HFFc6 (cell line): ENCODE data around the gene IRF9. TPM values are rescaled to one million over a fixed set of nuclear protein-coding genes. Genes with fewer than 3 reads are reported as not detected.
A peak's percentile ranks its signal among the peaks of the same experiment; 100 is the strongest.

Experiments
- DNase-seq: peaks from one replicate; pipeline ENCODE4 v3.0.0-alpha.2; 2018
- H3K27ac Mint-ChIP-seq: 2 replicates; pipeline ENCODE4 v1.8.0; 2020; ENCODE audit warnings: mild to moderate bottlenecking, mixed read lengths
- H3K27me3 Mint-ChIP-seq: 2 replicates; pipeline ENCODE4 v1.8.0; 2021; ENCODE audit warnings: mild to moderate bottlenecking, moderate library complexity, mixed read lengths; ENCODE audit not compliant: insufficient read depth
- H3K36me3 Mint-ChIP-seq: 2 replicates; pipeline ENCODE4 v1.8.0; 2021; ENCODE audit warnings: low read depth, mixed read lengths
- H3K4me1 Mint-ChIP-seq: 2 replicates; pipeline ENCODE4 v1.8.0; 2020; ENCODE audit warnings: low read depth, mixed read lengths
- H3K4me3 Mint-ChIP-seq: 2 replicates; pipeline ENCODE4 v1.8.0; 2020; ENCODE audit warnings: mild to moderate bottlenecking, moderate library complexity, mixed read lengths
- H3K9me3 Mint-ChIP-seq: 2 replicates; pipeline ENCODE4 v1.8.0; 2020; ENCODE audit warnings: mild to moderate bottlenecking, mixed read lengths
- CTCF ChIP-seq: fragments of 200-600 bp; sonication (generic); IDR thresholded peaks from 2 replicates; pipeline ENCODE4 v1.5.0; 2021; ENCODE audit warnings: antibody characterized with exemption, mild to moderate bottlenecking
- total RNA-seq, 6 experiments: library from RNA; stranded (reverse); fragmentation: NEBNext Ultra II Directional; extraction: Animal tissue kit (Norgen Biotek cat#: 25700); gene quantifications; 2 replicates in 1 of 6; 3 replicates in 5 of 6; pipeline ENCODE4 v1.2.3, GENCODE V29; 2021

IRF9 gene
- total RNA-seq, 6 experiments from 2014 or later: 23.6 to 38.8 (median 32.3) TPM

DNA sequence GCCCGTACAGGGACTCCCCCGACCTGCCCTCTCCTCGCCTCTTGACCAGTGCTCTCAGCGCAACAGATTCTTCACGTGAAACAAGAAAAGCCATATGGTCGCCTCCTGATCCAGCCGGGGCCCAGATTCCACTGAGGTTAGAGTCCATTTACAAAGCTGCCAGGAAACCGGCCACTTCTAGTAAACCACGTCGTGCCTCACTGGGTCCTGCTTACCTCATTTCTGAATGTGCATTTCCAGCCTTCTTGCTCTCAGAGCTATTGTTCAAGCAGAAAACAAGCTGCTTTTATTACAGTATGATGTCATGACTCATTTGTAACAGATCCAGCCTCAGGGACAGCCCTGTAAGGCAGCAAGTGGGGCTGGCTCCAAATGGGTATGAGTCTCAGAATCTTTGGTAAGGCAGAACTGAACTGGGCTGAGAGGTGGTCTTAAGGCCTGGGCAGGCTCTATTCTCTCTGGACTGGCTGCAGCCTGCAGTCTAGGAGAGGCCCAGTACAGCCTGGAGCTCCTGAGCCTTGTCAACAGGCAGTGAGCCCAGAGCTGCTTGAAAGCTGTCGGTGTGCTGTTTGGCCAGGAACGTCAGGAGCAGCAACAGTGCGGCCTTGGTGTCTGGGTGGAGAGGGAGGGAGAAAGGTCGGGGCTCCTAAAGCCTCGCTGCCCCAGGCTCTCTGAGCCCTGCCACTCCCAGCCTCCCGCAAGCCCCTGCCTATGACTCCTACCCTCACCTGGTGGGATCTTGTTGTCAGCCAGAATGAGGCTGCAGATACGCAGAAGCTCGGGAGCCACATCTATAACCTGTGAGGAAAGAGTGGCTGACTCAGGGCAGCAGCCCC is 19.1 kb downstream of the IRF9 start:
- peaks cover 16% of the 10 kb centered on the region for H3K4me1 Mint-ChIP-seq
- no peak overlapping the region for H3K4me3 Mint-ChIP-seq
- peak overlapping the region; percentile 88 for H3K27ac Mint-ChIP-seq
- peaks cover 10% of the 10 kb centered on the region for H3K27me3 Mint-ChIP-seq
- DNase-seq: peak; percentile 83
- no peak for TF ChIP-seq CTCF
- no peaks in the 10 kb centered on the region for H3K9me3 Mint-ChIP-seq
- peaks cover 18% of the 10 kb centered on the region for H3K36me3 Mint-ChIP-seq

GRCh38 chr14:24181371-24182077 is 20.5 kb downstream of the IRF9 start:
- Mint-ChIP-seq H3K9me3 (no peaks in the 10 kb centered on the region), H3K27me3 (peaks cover 10% of the 10 kb centered on the region), H3K36me3 (peaks cover 18% of the 10 kb centered on the region), H3K4me3 (no peak overlapping the region), H3K27ac (no peak overlapping the region), H3K4me1 (peaks cover 16% of the 10 kb centered on the region)
- no peak for DNase-seq
- no peak for TF ChIP-seq CTCF

DNA sequence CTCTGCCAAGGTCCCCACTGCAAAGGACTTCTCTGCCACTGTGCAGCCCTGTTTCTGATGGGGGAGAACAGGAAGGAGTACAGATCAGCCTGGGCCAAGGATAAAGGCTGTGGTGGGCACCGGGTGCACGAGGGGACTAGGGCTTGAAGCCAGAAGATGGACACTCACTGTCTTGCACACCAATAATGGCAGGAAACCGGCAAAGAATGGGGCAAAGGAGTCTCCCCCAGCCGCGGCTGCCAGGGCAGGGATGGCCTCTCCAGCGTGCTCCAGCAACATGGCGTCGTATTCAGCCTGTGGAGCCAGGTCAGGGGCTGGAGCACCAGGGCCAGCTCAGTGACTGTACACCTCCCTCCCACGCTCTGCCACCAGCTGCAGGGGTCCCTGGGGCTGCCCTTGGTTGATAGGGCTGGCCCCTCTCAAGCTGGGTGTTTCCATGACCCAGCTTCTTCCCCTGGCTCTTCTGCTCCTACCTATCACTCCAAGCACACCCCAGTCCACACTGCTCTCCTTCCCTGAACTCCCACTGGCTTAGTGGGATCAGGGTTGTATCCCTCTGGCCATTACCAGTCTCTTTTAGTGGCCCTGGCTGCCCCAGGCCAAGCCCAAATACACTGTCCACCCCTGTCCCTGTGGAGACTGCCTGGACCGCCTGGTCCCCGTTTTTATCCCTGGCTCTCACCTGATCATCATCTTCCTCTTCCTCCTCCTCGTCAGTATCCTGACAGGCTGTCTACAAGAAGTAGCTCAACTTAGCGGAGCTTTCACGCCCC is 21.2 kb downstream of the IRF9 start:
- Mint-ChIP-seq H3K9me3 (no peaks in the 10 kb centered on the region), H3K27me3 (peaks cover 9% of the 10 kb centered on the region), H3K4me3 (no peak overlapping the region), H3K36me3 (peaks cover 23% of the 10 kb centered on the region), H3K4me1 (peaks cover 21% of the 10 kb centered on the region), H3K27ac (no peak overlapping the region)
- no peak for DNase-seq
- TF ChIP-seq CTCF: no peak

DNA sequence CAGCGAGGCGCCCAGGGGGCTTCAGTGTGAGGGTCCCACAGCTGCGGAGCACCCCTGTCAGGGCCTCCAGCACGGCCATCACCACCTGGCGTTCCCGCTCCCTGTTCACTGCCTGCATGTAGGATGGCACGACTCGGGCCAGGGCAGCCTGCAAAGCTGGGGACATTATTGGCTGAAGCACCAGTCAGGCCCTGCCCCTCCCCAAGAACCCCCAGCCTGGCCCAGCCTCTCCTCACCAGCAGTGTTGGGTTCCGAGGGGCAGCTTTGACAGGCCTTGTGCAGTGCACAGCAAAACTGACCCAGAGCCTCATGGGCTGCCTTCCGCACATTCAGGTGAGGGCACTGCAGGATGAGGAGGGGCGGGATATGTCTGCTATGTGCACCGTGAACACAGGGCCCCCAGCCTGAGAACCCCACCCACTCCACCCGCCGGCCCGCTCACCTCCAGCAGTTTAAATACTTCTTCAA is 22.0 kb downstream of the IRF9 start:
- peaks cover 23% of the 10 kb centered on the region for H3K36me3 Mint-ChIP-seq
- H3K27me3 Mint-ChIP-seq: peaks cover 9% of the 10 kb centered on the region
- H3K9me3 Mint-ChIP-seq: no peaks in the 10 kb centered on the region
- no peak for DNase-seq
- peaks cover 28% of the 10 kb centered on the region for H3K4me1 Mint-ChIP-seq
- H3K4me3 Mint-ChIP-seq: no peak overlapping the region
- no peak for TF ChIP-seq CTCF
- no peak overlapping the region for H3K27ac Mint-ChIP-seq

DNA sequence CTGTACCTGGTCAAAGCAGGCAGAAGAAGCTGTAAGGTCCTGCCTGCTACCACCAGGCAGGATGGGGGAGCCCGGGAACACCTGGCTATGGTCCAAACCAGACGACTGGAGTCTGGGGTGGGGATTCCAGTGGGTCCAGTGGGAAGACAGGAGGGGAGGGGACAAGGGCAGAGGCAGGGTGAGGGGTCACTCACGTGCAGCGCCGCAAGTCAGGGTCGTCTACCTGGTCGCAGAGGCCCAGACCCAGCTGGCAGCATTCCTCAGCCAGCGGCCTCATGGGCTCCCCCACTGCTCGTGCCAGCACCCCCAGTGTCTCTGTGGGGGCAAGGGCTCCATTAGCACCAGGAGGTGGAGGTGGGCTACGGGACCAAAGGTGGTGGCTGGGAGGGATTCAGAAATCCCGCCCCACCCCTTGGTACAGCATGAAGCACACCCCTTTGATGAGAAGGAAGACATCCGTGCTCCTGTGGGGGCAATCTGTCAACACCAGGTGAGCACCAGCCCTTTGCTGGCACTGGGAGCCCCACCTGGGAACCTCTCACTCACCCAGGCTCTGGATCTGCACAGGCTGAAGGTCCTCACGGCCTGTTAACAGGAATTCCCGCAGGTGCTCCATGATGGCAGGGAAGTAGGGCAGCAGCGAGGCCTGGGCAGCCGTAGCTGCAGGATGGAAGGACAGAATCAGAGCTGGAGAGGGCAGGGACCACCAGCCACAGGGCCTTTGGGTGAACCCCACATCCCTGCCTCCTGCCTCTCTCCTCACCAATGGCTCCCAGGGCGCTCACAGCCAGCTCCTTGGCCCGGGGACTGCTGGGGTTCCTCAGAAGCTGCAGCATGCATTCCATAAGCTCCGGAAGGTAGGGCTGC is 23.3 kb downstream of the IRF9 start:
- peaks cover 7% of the 10 kb centered on the region for H3K27me3 Mint-ChIP-seq
- peaks cover 35% of the 10 kb centered on the region for H3K4me1 Mint-ChIP-seq
- no peak for DNase-seq
- no peaks in the 10 kb centered on the region for H3K9me3 Mint-ChIP-seq
- TF ChIP-seq CTCF: no peak
- H3K4me3 Mint-ChIP-seq: no peak overlapping the region
- H3K27ac Mint-ChIP-seq: no peak overlapping the region
- peaks cover 16% of the 10 kb centered on the region for H3K36me3 Mint-ChIP-seq
